Right hindlimb (tissue), 1 donor: ENCODE results near the gene ABCA10.
"Not testable (repeated sequence)": the region's sequence is repeated elsewhere in the genome, so short reads cannot be mapped to it uniquely, and the experiment has no call there.

Experiments
- DNase-seq: peaks from one replicate; pipeline ENCODE4 v3.0.0-alpha.2; 2018

The ABCA10 gene

GRCh38 chr17:69223809-69224208 lies 4.8 kb downstream of the ABCA10 start:
- no peak for DNase-seq

- DNase-seq: no peak
These were observed 5.8 kb downstream of the ABCA10 start for GRCh38 chr17:69222707-69223258.

GRCh38 chr17:69220098-69220497 lies 8.5 kb downstream of the ABCA10 start:
- DNase-seq: no peak

- no peak for DNase-seq
These were observed 9.6 kb downstream of the ABCA10 start for GRCh38 chr17:69218986-69219385.

GRCh38 chr17:69213059-69213813 lies 15.4 kb downstream of the ABCA10 start:
- DNase-seq: no peak

GRCh38 chr17:69208640-69209039 lies 20.0 kb downstream of the ABCA10 start:
- DNase-seq: no peak

GRCh38 chr17:69207151-69207550 lies 21.5 kb downstream of the ABCA10 start:
- no peak for DNase-seq

- no peak for DNase-seq
These were observed 30.4 kb downstream of the ABCA10 start for GRCh38 chr17:69198238-69198637.

GRCh38 chr17:69196105-69196653 lies 32.4 kb downstream of the ABCA10 start:
- not testable (repeated sequence) for DNase-seq

GRCh38 chr17:69192754-69193153 lies 35.9 kb downstream of the ABCA10 start:
- no peak for DNase-seq

- no peak for DNase-seq
These were observed 39.8 kb downstream of the ABCA10 start for GRCh38 chr17:69188796-69189195.

GRCh38 chr17:69188064-69188463 lies 40.6 kb downstream of the ABCA10 start:
- DNase-seq: no peak

- DNase-seq: no peak
These were observed 41.3 kb downstream of the ABCA10 start for GRCh38 chr17:69187294-69187693.

GRCh38 chr17:69179227-69179952 lies 49.2 kb downstream of the ABCA10 start:
- no peak for DNase-seq

GRCh38 chr17:69176457-69176795 lies 52.2 kb downstream of the ABCA10 start:
- no peak for DNase-seq

GRCh38 chr17:69175625-69176456 lies 52.8 kb downstream of the ABCA10 start:
- no peak for DNase-seq

GRCh38 chr17:69175262-69175624 lies 53.4 kb downstream of the ABCA10 start:
- no peak for DNase-seq

GRCh38 chr17:69173118-69173517 lies 55.5 kb downstream of the ABCA10 start:
- no peak for DNase-seq

- DNase-seq: no peak
These were observed 58.2 kb downstream of the ABCA10 start for GRCh38 chr17:69170377-69170776.

GRCh38 chr17:69168642-69169041 lies 60.0 kb downstream of the ABCA10 start:
- DNase-seq: not testable (repeated sequence)

- no peak for DNase-seq
These were observed 61.7 kb downstream of the ABCA10 start for GRCh38 chr17:69166957-69167356.

GRCh38 chr17:69164206-69164605 lies 64.4 kb downstream of the ABCA10 start:
- DNase-seq: no peak

GRCh38 chr17:69159418-69159817 lies 69.2 kb downstream of the ABCA10 start:
- no peak for DNase-seq
